GM03348 (cell line): Measurements from ENCODE around the gene IGFALS.
"Not testable (repeated sequence)": the region's sequence is repeated elsewhere in the genome, so short reads cannot be mapped to it uniquely, and the experiment has no call there.

Source experiments
- DNase-seq: peaks from one replicate; pipeline ENCODE4 v3.0.0; 2012; ENCODE audit warnings: low spot score

The IGFALS gene

GRCh38 chr16:1818204-1818872, 24.8 kb upstream of the IGFALS start:
- DNase-seq: no peak

GRCh38 chr16:1817716-1818115, 24.2 kb upstream of the IGFALS start:
- DNase-seq: no peak

- DNase-seq: no peak
These were observed 23.7 kb upstream of the IGFALS start for GRCh38 chr16:1817276-1817589.

- DNase-seq: no peak
These were observed 23.1 kb upstream of the IGFALS start for GRCh38 chr16:1816396-1817275.

GRCh38 chr16:1815461-1815860, 22.0 kb upstream of the IGFALS start:
- no peak for DNase-seq

GRCh38 chr16:1812732-1813163, 19.2 kb upstream of the IGFALS start:
- DNase-seq: peak; percentile 88

GRCh38 chr16:1810536-1810935, 17.0 kb upstream of the IGFALS start:
- no peak for DNase-seq

- DNase-seq: no peak
These were observed 16.6 kb upstream of the IGFALS start for GRCh38 chr16:1810106-1810505.

- no peak for DNase-seq
These were observed 15.8 kb upstream of the IGFALS start for GRCh38 chr16:1809281-1809801.

GRCh38 chr16:1808691-1809090, 15.2 kb upstream of the IGFALS start:
- DNase-seq: no peak

GRCh38 chr16:1807626-1808025, 14.1 kb upstream of the IGFALS start:
- no peak for DNase-seq

- peak; percentile 61 for DNase-seq
These were observed 7.2 kb upstream of the IGFALS start for GRCh38 chr16:1800701-1801100.

GRCh38 chr16:1799263-1799662, 5.8 kb upstream of the IGFALS start:
- not testable (repeated sequence) for DNase-seq

GRCh38 chr16:1794908-1795666, 1.6 kb upstream of the IGFALS start:
- no peak for DNase-seq

GRCh38 chr16:1794221-1794871, 841 bp upstream of the IGFALS start:
- DNase-seq: no peak

GRCh38 chr16:1792836-1793577, 498 bp downstream of the IGFALS start:
- DNase-seq: no peak

GRCh38 chr16:1791943-1792812, 1.3 kb downstream of the IGFALS start:
- DNase-seq: no peak

- no peak for DNase-seq
These were observed 2.1 kb downstream of the IGFALS start for GRCh38 chr16:1791256-1791942.

GRCh38 chr16:1790611-1791255, 2.8 kb downstream of the IGFALS start:
- DNase-seq: no peak
